PC-9 (cell line): ENCODE data around the gene LYSMD1. TPM values are rescaled to one million over a fixed set of nuclear protein-coding genes. Genes with fewer than 3 reads are reported as not detected.

Experiments used
- BruUV-seq: library from RNA; stranded (reverse); fragments of 400-500 nt; replicated peaks from 2 replicates; lab custom pipeline; 2021; lab: Mats Ljungman, UMichigan
- CTCF ChIA-PET: fragments of 300-600 bp; sonication (Branson Sonifier 250); formaldehyde crosslinking; loops from one replicate; lab custom pipeline; 2022; ENCODE audit warnings: antibody characterized with exemption; lab: Charles Lee
- POLR2A ChIA-PET: fragments of 300-600 bp; sonication (Branson Sonifier 250); formaldehyde crosslinking; loops from one replicate; lab custom pipeline; 2022; ENCODE audit warnings: antibody characterized with exemption; ENCODE audit not compliant: unreplicated experiment; lab: Charles Lee
- DNase-seq, 2 experiments: peaks; one replicate each; pipeline versions ENCODE4 v3.0.0 to v3.0.0-alpha.2; 2015 to 2022; ENCODE audit warnings: mixed read lengths in 1 of 2
- H2AFZ ChIP-seq: fragments of 200-600 bp; sonication (generic); 2 replicates; pipeline ENCODE4 v1.8.1; 2017; ENCODE audit warnings: antibody characterized with exemption
- H3F3A ChIP-seq: fragments of 200-600 bp; sonication (generic); 2 replicates; pipeline ENCODE4 v1.8.1; 2017; ENCODE audit warnings: antibody characterized with exemption, mild to moderate bottlenecking, low read depth; ENCODE audit not compliant: insufficient read depth
- H3K27ac ChIP-seq: fragments of 200-600 bp; sonication (generic); 2 replicates; pipeline ENCODE4 v1.6.1; 2016; ENCODE audit warnings: mixed run types
- H3K27me3 ChIP-seq: fragments of 200-600 bp; sonication (generic); 2 replicates; pipeline ENCODE4 v1.6.1; 2016; ENCODE audit warnings: low read depth, mixed run types; ENCODE audit not compliant: insufficient read depth
- H3K36me3 ChIP-seq: fragments of 200-600 bp; sonication (generic); 2 replicates; pipeline ENCODE4 v1.6.1; 2016; ENCODE audit warnings: low read depth, mixed run types
- H3K4me1 ChIP-seq: fragments of 200-600 bp; sonication (generic); replicated peaks from 2 replicates; pipeline ENCODE4 v1.6.1; 2016; ENCODE audit warnings: mixed run types; ENCODE audit not compliant: insufficient read depth
- H3K4me2 ChIP-seq: fragments of 200-600 bp; sonication (generic); 2 replicates; pipeline ENCODE4 v1.6.1; 2017; ENCODE audit warnings: mixed run types
- H3K4me3 ChIP-seq: fragments of 200-600 bp; sonication (generic); 2 replicates; pipeline ENCODE4 v1.6.1; 2016; ENCODE audit warnings: mixed run types
- H3K79me2 ChIP-seq: fragments of 200-600 bp; sonication (generic); 2 replicates; pipeline ENCODE4 v1.6.1; 2017; ENCODE audit warnings: low read depth, mixed run types
- H3K9me2 ChIP-seq: fragments of 200-600 bp; sonication (generic); 2 replicates; pipeline ENCODE4 v1.8.1; 2017; ENCODE audit warnings: mild to moderate bottlenecking; ENCODE audit not compliant: insufficient read depth
- H3K9me3 ChIP-seq: fragments of 200-600 bp; sonication (generic); 2 replicates; pipeline ENCODE4 v1.8.1; 2016; ENCODE audit warnings: low read depth; ENCODE audit not compliant: insufficient read depth
- H4K20me1 ChIP-seq: fragments of 200-600 bp; sonication (generic); 2 replicates; pipeline ENCODE4 v1.8.1; 2017; ENCODE audit not compliant: insufficient read depth
- CTCF ChIP-seq: fragments of 200-600 bp; sonication (generic); conservative IDR thresholded peaks from 2 replicates; pipeline ENCODE4 v1.6.1; 2017; ENCODE audit warnings: mixed run types, antibody characterized with exemption, mild to moderate bottlenecking, moderate library complexity
- EZH2 ChIP-seq: fragments of 200-600 bp; sonication (generic); IDR thresholded peaks from 2 replicates; pipeline ENCODE4 v1.8.0; 2017; ENCODE audit warnings: antibody characterized with exemption, low read depth
- intact Hi-C: fragments of 100-400 bp; cut with micrococcal nuclease; formaldehyde crosslinking; loops from one replicate; pipeline ENCODE4 v1.10.0; 2022; ENCODE audit not compliant: unreplicated experiment
- total RNA-seq: library from RNA; stranded (reverse); gene quantifications from 2 replicates; pipeline ENCODE4 v1.2.3, GENCODE V29; 2021

LYSMD1 gene
- total RNA-seq, 1 experiment from 2014 or later, result 7.6 TPM

DNA sequence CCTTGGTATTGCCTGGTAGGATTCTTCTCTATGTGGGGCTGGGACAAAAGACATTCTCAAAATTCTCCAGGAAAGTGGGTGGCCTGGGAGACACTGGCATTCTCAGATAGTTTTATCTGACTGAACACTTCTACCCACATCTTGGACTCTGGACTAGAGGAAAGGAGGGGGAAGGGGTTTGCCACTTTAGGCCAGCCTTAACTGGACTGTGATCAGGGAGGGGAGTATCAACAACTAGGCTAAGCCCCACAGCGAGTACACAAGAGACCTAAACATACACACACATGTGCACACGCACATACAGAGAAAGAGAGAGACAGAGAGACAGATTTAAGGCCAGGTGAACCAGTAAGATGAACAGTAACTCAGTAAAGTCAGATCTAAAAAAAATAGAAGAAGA, 18.0 kb downstream of the LYSMD1 start:
- intact Hi-C loops, result no loop called here
- POLR2A ChIA-PET, result no interaction called here

GRCh38 chr1:151147132-151147503, 18.6 kb downstream of the LYSMD1 start:
- peak overlapping the region; percentile 91 for H2AFZ ChIP-seq
- no peak for TF ChIP-seq EZH2
- no peak for TF ChIP-seq CTCF
- no peaks in the 10 kb centered on the region for H3F3A ChIP-seq
- peaks cover 5% of the 10 kb centered on the region for H3K4me1 ChIP-seq
- DNase-seq, result no peak
- intact Hi-C loops, result no loop called here
- no peak overlapping the region for H3K27ac ChIP-seq
- H3K4me2 ChIP-seq, result peak overlapping the region; percentile 98
- H3K27me3 ChIP-seq, result no peaks in the 10 kb centered on the region
- no peaks in the 10 kb centered on the region for H3K9me2 ChIP-seq
- no peaks in the 10 kb centered on the region for H3K36me3 ChIP-seq
- CTCF ChIA-PET, result no interaction called here
- BruUV-seq, result TSS peak; percentile 66
- no peaks in the 10 kb centered on the region for H4K20me1 ChIP-seq
- no peaks in the 10 kb centered on the region for H3K79me2 ChIP-seq
- H3K9me3 ChIP-seq, result no peaks in the 10 kb centered on the region
- H3K4me3 ChIP-seq, result peak overlapping the region; percentile 78; the same call in 1 of the 2 replicates
- POLR2A ChIA-PET, result no interaction called here

More for the DNA sequence above, 18.0 kb downstream of the LYSMD1 start:
- Histone ChIP-seq H3K4me3 (no peak overlapping the region), H3K4me1 (peaks cover 5% of the 10 kb centered on the region), H3K36me3 (no peaks in the 10 kb centered on the region), H3K9me3 (no peaks in the 10 kb centered on the region), H3K9me2 (no peaks in the 10 kb centered on the region), H3K4me2 (no peak overlapping the region), H3K79me2 (no peaks in the 10 kb centered on the region), H3F3A (no peaks in the 10 kb centered on the region), H3K27me3 (no peaks in the 10 kb centered on the region), H3K27ac (no peak overlapping the region), H4K20me1 (no peaks in the 10 kb centered on the region), H2AFZ (no peak overlapping the region)
- no TSS peak for BruUV-seq
- TF ChIP-seq CTCF, result no peak
- no peak for TF ChIP-seq EZH2
- CTCF ChIA-PET, result no interaction called here
- no peak for DNase-seq

- ChIA-PET CTCF (no interaction called here), POLR2A (no interaction called here)
- H3K9me2 ChIP-seq, result no peaks in the 10 kb centered on the region
- H3K27me3 ChIP-seq, result no peaks in the 10 kb centered on the region
- H3K4me1 ChIP-seq, result peaks cover 5% of the 10 kb centered on the region
- H3F3A ChIP-seq, result no peaks in the 10 kb centered on the region
- H4K20me1 ChIP-seq, result no peaks in the 10 kb centered on the region
- peak; percentile 75 to 94 for DNase-seq
- no peak for TF ChIP-seq EZH2
- no peak for TF ChIP-seq CTCF
- no peaks in the 10 kb centered on the region for H3K9me3 ChIP-seq
- no peaks in the 10 kb centered on the region for H3K36me3 ChIP-seq
- no TSS peak for BruUV-seq
- peak within 1 kb of the TSS; percentile 98 for H3K4me2 ChIP-seq
- H2AFZ ChIP-seq, result peak within 1 kb of the TSS; percentile 91
- peak within 1 kb of the TSS; percentile 78 for H3K4me3 ChIP-seq
- no peaks in the 10 kb centered on the region for H3K79me2 ChIP-seq
- H3K27ac ChIP-seq, result no peak within 1 kb of the TSS
- intact Hi-C loops, result loop anchor here (1.0 kb wide), 1 partner anchor 19 kb away; the partner anchor contains the start of gene LYSMD1
These were observed 19.1 kb downstream of the LYSMD1 start, which contains the start of gene SEMA6C for GRCh38 chr1:151146412-151147131. Gene SEMA6C (minus strand): TSS chr1:151146631. CDS start chr1:151142621, 4,010 bp downstream.
